ENCODE data around the gene SUGCT.

SUGCT gene

DNA sequence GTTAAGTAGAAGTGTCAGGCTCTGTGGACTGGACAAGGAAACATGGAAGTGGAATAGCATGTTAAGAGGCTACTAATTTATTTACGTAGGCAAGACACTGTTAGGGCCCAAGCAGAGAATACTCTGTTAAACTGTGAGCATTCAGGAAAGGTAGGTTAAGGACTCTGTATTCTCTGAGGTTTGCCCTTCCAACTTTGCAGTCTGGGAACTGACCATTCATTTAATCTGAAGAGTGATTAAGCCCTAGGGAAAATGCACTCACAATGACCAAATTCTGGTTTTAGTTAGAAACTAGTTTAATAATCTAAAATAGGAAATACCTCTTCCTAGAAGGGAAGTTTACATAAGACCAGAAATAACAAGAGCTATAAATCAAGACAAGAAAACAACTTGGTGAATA is 266.6 kb downstream of the SUGCT start:
- no peak for DNase-seq

DNA sequence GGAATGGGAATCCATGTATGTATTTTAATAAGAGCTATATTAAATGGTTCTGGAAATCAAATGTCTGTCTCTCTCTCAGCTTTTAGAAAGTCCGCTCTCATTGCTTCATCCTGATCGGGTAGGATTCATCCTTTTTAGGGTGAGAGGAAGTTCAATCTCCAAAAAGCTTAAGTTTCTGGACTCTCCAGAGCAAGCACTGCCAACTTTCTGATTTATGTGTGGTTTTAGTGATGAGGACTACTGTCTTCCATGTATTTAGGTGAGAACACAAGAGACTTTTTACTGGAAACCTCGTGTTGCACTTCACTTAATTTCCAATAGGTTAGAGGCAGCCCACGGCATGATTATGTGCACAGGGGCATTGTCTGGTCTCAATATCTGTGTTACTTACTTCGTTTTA is 267.9 kb downstream of the SUGCT start:
- DNase-seq, result no peak

DNA sequence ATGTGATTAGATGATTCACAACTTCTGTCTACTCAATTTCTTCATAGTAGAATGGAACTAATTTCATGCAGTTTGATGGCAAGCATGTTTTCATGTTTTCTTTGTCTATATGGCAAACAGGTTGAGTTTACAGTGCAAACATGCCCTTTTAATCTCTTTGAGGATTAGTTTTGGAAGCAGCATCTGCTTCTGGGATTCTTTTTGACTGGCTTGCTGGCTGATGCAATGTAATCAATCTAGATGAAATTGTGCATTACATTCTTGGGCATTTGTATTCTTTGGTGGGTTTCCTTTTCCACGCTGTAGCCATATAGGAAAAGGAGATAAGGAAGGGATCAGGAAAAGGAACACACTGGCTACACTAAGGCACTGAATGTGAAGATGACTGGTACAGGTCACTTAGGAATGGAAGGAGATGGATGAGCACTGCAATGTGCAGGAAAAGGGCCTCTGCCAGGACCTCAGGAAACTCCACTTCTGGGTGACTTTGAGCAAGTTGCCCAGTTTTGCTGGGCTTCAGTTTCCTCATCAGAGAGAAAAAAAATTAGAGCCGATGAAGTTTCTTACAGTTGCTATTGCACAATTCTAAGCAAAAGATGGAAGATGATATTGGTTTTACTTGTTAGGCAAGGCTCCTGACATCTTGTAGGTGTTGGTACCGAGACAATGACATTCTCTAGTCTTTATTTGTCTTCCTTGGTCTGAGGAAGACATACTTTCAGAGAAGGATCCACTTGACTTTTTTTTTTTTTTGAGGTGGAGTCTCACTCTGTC is 269.1 kb downstream of the SUGCT start:
- DNase-seq, result no peak

DNA sequence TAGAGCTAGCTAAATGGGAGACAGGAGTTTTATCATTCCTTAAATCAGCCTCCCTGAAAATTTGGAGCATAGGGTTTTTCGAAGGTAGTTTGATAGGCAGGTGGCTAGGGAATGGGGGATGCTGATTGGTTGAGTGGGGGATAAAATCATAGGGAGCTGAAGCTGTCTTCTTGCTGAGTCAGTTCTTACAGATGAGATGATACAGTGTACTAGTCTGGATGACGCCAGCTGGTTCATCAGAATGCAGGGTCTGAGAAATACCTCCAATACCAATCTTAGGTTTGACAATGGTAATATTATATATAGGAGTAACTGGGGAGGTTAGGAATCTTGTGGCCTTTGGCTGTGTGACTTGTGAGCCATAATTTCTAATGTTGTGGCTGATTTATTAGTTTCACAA is 271.2 kb downstream of the SUGCT start:
- no peak for DNase-seq

DNA sequence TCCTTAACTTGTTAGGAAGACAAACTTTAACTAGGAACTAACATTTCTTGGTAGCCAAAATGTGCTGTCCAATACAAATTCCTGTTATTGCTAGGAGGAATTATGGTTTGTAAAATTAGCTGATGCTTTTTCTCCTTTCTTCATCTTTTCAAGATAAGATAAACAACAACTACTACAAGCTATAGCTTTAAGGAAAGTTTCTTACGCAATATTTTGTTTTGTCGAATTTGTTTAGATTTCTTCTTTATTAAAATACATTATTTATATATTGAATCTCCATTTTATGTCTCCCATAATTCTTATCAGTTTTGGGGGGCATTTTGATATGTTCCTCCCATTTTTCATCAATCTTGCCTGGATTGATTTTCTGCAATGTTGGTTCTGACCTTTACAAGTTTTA is 277.5 kb downstream of the SUGCT start:
- no peak for DNase-seq

DNA sequence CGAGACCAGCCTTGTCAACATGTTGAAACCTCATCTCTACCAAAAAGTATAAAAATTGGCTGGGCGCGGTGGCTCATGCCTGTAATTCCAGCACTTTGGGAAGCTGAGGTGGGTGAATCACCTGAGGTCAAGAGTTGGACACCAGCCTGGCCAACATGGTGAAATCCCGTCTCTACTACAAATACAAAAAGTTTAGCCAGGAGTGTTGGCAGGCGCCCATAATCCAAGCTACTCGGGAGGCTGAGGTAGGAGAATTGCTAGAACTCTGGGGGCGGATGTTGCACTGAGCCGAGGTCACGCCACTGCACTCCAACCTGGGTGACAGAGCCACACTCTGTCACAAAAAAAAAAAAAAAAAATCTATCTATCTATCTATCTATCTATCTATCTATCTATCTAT is 279.9 kb downstream of the SUGCT start:
- DNase-seq, result peak in 1 of 51 donors; percentile 1

DNA sequence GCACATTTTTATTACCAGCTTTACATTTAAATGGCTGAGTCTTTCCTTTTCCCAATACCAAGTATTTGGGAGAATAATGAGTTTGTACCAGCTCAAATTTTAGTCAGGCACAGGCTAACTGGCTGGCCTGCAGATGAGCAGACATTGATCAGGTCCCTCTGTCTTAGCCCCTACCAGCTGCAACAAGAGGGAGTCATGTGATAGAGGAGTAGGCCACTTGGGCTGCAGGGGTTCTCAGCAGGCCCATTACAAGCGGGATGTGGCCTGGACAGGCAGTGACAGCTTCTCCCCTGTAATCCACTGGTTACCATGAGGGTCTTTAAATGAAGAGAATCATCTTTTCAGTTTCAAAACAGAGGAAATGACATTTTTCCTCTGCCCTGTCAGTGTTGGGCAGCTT is 283.6 kb downstream of the SUGCT start:
- no peak for DNase-seq

DNA sequence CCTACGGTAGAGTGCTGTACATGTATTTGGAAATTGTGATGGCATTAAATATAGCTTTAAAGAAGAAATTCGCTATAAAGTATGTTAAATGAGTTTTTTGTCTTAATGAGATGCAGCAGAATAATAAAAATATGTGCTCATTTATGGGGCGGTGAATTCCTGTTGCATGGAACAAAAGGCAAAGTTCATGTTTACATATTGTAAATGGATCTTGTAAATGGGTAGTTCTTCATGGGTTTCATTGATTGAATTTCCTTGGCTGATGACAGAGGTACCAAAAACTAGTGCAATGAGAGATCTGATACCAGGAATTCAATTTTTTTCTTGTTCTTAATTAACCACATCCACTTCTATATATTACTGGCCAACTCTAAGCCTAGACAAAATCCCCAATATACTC is 284.2 kb downstream of the SUGCT start:
- no peak for DNase-seq

DNA sequence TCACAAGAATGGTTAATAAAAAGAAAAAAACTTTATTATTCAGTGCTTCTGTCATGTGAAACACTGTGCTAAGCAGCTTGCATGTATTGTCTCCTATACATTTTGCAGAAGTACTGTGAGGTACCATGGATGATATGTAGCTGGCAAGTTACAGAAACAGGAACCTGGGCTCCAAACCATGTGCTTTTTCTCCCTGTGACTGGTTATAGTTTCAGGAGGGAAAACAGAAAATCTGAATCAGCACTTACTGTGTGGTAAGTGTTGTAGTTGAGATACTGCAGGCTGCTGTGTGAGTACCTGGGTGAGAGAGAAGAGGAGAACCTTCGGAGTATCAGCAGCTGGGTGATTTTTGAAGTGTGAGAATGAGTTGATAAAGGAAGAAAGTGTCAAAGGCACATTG is 285.0 kb downstream of the SUGCT start:
- DNase-seq, result no peak

DNA sequence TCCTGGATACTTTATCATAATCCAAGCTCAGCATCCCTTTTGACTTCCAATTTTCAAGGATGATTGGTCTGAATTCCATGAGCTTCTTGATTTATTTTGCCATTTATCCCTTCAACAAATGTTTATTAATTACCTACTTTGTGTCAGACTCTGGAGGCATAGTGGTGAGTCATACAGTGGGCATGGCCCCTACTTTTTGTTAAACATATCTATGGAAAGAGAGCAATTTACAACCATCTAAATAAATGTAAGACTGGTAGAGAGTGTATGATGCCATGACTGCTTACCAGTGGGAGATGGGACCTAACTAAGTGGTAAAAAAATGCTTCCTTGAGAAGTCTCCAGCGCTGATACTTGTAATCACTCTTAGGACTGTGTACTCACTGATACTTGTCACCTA is 286.6 kb downstream of the SUGCT start:
- no peak for DNase-seq

DNA sequence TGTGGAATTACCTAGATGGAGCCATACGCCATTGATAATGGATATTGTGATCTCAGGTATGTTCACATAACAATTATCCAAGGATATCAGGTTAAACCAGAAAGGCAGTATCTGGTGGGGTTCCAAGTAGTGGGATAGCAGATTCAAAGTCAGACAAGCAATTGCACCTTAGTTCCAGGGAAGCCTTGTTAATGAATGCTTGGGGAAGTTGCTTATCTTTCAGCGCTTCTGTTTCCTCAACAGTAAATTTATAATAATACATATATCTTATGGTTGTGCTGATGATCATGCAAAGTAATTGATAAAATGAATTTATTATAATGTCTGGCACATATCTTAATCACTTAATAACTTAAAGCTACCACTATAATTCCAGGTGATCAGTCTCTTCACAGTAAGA is 290.9 kb downstream of the SUGCT start:
- no peak for DNase-seq

DNA sequence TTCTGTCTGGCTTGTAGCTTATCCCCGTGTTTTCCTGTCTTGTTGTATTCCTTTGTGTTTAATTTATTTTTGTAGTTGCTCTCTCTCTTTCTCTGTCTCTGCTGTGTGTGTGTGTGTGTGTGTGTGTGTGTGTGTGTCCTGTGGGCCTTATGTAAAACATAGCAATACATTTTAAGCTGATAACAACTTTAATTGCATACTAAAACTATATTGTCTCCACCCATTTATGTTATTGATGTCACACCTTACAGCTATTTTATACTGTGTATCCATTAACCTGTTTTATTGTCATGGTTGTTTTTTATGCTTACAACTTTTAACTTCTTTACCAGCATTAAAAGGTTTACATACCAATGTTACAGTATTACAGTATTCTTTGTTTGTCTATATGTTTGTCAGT is 293.6 kb downstream of the SUGCT start:
- DNase-seq, result no peak

DNA sequence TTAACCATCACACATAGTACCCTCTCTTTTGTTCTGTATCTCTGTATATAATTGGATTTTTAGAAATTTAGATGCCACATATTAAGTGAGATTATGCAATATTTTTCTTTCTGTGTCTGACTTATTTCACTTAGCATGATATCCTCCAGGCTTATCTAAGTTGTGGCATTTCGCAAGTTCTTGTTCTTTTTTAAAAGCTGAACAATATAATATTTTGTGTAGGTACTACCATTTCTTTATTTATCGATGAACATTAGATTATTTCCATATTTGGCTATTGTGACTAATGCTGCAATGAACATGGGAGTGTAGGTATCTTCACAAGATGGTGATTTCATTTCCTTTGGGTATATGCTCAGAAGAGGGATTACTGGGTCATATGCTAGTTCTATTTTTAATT is 295.0 kb downstream of the SUGCT start:
- DNase-seq, result no peak

DNA sequence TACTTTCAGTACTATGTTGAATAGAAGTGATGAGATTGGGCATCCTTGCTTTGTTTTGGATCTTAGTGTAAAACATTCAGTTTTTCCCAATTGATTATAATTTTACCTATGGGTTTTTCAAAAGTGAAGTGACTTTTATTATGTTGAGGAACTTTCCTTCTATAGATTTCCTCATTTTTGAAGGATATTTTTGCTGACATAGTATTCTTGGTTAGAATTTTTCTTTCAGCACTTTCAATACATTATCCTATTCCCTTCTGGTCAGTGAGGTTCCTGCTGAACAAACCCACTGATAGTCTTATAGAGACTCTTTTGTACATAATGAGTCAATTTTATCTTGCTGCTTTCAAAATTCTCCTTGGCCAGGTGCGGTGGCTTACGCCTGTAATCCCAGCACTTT is 297.2 kb downstream of the SUGCT start:
- no peak for DNase-seq

DNA sequence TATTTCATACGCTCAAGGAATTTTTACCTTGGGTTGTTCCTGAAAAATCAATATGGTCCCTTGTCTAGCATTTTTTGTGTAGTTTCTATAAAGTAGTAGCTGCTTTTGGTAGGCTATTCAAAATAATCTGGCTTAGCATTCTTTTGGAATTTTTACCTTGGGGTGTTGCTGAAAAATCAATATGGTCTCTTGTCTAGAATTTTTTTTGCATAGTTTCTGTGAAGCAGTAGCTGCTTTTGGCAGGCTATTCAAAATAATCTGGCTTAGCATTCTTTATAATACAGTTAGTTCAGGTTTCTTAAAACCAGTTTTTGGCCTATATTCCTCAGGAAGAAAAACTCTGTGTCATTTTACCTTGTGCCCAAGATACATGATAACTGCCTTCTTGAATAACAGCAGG is 301.9 kb downstream of the SUGCT start:
- no peak for DNase-seq

DNA sequence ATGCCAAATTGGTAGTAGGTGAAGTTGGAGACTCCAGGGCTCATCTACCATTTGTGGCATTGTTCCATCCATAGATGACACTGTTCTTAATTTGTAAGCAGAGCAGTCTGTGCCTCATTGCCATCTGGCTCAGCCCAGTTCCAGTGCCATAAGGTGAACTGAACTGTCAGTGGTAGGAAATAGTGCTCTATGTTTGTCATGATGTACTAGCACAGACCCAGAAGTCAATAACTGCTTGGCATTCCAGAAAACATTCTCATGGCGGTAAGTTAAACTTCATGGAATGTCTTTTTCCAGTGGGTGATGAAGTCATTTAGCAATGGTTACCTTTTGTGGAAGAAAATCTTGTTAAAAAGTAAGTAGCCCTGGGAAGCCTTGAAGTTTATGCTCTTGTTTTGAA is 302.7 kb downstream of the SUGCT start:
- no peak for DNase-seq

DNA sequence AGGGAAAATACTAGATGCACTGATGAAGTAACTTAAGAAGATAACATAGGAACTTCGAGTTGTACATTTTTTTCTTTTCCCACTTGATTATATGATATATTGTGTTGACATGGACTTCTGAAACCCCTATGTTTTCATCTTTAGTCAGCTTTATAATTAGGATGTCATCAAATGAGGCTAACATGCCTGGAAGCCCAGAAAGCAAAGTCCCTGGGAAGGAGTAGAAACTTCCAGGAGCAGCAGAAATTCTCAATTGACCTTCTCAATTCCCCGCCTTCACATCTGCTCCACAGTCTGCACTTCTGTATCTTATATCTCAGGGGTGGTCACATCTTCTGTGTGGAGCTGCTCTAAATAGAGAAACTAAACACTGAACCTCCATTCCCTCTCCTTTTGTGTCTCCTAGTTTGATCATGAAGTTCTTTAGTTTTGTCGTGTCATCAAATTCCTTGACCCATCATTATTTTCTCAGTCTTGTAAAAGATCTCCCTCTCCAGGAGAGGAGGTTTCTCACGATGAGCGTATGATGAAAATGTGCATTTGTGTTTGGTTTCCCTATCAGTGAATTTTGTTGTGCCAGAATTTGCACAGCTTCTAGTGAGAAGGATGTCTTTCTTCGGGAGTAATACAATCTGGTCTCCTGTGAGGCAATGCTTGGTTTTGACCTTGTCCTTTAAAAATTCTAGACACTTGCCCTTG is 303.3 kb downstream of the SUGCT start:
- no peak for DNase-seq

DNA sequence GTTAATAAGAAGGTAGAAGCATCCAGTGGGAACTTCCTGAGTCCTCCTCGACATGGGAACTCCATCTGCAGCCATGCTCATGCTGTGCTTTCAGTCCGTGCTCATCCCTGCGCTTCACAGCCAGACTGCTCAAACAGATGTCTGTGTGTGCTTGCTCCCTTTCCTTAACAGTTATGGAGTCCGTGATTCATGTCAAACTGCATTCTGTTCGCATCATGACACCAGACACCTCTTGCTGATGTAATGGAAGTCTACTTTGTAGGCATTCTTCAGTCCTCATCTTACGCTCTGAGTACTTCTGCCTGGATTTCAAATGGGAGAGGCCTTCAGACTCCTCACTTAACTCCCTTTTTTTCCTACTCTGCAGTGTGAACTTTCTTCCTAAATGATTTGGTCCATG is 304.9 kb downstream of the SUGCT start:
- DNase-seq, result no peak

DNA sequence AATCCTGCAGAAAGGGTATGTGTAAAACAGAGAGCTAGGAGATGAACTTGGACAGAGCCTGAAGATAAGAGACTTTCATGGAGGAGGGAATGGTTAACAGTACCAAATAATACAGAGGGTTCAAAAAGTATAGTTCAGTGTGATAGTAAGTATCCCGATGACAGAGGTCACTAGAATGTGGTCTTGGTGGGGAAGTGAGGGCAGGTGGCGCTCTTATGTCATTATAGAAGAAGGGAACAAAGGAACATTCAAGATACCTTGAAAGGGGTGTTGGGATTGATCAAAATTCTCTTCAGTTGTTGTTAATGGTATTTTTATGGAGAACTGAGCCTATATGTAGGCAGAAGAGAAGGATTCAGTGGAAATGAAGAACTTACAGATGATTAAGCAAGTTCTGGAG is 312.5 kb downstream of the SUGCT start:
- DNase-seq, result no peak

DNA sequence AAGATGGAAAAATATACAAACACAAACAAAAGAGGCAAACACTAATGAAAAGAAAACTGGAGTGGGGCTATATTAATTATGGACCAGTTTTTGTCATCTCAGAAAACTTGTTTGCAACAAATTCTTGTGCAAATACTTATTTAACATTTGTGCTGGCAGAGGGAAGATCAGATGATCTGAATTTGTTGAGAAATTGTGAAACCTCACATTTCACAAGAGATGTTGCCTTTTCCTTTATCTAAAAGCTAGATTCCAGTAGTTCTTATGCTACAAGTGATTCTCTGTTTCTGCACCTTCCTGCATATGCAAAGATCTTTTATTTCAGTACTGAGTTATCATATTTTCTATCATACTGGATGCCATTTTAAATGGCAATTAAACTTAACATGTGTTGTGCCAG is 320.7 kb downstream of the SUGCT start:
- no peak for DNase-seq

DNA sequence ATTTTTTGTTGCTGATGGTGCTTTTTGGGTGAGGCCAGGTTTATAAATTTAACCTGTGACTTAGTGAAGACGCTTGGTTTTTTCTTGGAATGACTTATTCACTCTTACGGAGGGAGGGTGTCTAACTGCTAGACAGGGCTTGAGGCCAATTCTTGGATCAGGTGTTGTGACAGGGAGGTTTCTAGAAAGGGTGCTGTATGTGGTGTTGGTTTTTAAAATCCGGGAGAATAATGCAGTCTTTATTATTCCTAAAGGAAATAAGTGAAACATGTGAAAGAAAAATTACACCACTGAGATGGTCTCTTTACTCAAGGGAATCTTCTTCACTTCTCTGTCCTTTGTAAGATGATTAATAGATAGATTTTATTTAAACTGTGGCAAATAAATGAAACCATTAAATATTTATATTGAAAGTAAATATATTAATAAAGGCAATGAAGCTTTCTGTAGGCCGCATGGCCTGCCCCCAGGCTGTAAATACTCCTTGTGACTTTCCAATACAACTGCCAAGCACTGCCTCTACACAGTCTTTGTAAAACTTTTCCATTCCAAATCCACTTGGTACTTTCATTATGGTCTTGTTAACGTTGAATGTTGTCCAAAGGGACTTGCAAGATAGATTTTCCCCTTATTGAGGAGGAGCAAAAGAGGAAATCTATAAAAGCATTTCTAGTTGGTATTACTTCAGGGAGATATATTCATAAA is 323.1 kb downstream of the SUGCT start:
- no peak for DNase-seq

DNA sequence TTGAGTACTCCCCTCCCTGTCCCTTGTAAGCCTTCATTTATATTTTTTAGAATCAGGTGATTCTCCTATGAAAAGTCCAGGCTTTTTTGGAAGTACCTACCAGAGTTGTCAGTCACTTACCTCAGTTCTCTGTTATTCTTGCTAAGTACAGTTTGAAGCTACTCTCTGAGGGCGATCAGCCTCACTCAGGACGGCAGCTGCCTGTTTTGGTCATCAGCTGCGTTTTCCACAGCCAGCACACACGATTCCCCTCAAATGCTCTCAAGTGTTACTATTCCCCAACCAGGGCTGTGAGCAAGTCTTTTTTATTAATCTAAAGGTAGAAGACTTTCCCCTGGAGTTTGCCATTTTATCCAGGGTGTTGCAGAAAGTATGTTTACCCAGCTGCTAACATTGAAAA is 328.6 kb downstream of the SUGCT start:
- no peak for DNase-seq

Data from hypothalamus (tissue), 51 donors.